RWPE2 (cell line): Measurements from ENCODE around the gene LENG9.

Source experiments
- ATAC-seq: fragments of 200-7000 bp; cut with Tn5 transposase; 3 replicates; pipeline ENCODE4 v1.9.1; 2021; ENCODE audit warnings: low read depth
- DNase-seq: peaks from one replicate; pipeline ENCODE4 v3.0.0-alpha.2; 2020; ENCODE audit warnings: low spot score
- H3K27ac ChIP-seq: fragments of 450-650 bp; 2 replicates; pipeline ENCODE4 v1.5.1; 2017; ENCODE audit warnings: mild to moderate bottlenecking; ENCODE audit not compliant: poor library complexity, severe bottlenecking
- H3K27me3 ChIP-seq: fragments of 250-450 bp; sonication (Bioruptor Pico); 2 replicates; pipeline ENCODE4 v1.5.1; 2021; ENCODE audit warnings: mild to moderate bottlenecking, moderate library complexity; ENCODE audit not compliant: insufficient read depth, poor library complexity, severe bottlenecking
- H3K36me3 ChIP-seq: fragments of 250-450 bp; sonication (Bioruptor Pico); 2 replicates; pipeline ENCODE4 v1.5.1; 2020; ENCODE audit warnings: low read depth, mild to moderate bottlenecking, moderate library complexity
- H3K4me1 ChIP-seq: fragments of 250-450 bp; sonication (Bioruptor Pico); 2 replicates; pipeline ENCODE4 v1.5.1; 2021; ENCODE audit warnings: mild to moderate bottlenecking, moderate library complexity; ENCODE audit not compliant: insufficient read depth, poor library complexity, severe bottlenecking
- H3K4me3 ChIP-seq: fragments of 250-450 bp; sonication (Bioruptor Pico); 2 replicates; pipeline ENCODE4 v1.5.1; 2021; ENCODE audit warnings: mild to moderate bottlenecking, moderate library complexity; ENCODE audit not compliant: severe bottlenecking
- H3K9me3 ChIP-seq: fragments of 250-450 bp; sonication (Bioruptor Pico); 2 replicates; pipeline ENCODE4 v1.5.1; 2021; ENCODE audit warnings: mild to moderate bottlenecking, moderate library complexity; ENCODE audit not compliant: severe bottlenecking
- CTCF ChIP-seq: fragments of 450-650 bp; IDR thresholded peaks from one replicate; pipeline ENCODE4 v1.5.1; 2017; ENCODE audit warnings: mild to moderate bottlenecking, moderate library complexity; ENCODE audit not compliant: poor library complexity, severe bottlenecking

LENG9 gene

DNA sequence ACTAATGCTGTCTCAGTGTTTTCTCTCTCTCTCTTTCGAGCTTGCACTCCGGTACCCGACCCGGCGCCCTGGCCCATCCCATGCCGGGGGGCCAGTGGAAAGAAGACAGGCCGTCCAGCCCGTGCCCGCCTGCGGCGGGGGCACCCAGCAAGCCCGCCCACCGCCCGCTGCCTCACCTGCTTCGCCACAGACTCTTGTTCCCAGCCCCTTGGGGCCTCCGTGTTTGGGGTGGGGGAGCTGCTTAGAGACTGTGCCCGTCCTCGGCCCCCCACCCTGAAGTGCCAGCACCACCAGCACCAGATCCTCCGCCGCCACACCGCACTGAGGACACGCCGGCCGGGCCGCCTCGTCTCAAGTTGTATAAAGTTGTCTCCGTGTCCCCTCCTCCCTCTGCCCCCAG lies 2.4 kb downstream of the LENG9 start:
- Histone ChIP-seq H3K27ac (no peak overlapping the region), H3K36me3 (peaks cover 47% of the 10 kb centered on the region), H3K4me3 (no peak overlapping the region), H3K27me3 (no peaks in the 10 kb centered on the region), H3K9me3 (no peaks in the 10 kb centered on the region), H3K4me1 (no peaks in the 10 kb centered on the region)
- ATAC-seq (no peak), DNase-seq (no peak)
- no peak for TF ChIP-seq CTCF

GRCh38 chr19:54460230-54461005 lies 3.2 kb downstream of the LENG9 start:
- H3K27me3 ChIP-seq: no peaks in the 10 kb centered on the region
- no peak overlapping the region for H3K27ac ChIP-seq
- no peak for TF ChIP-seq CTCF
- no peak overlapping the region for H3K4me3 ChIP-seq
- no peaks in the 10 kb centered on the region for H3K4me1 ChIP-seq
- H3K9me3 ChIP-seq: no peaks in the 10 kb centered on the region
- ATAC-seq (no peak), DNase-seq (no peak)
- peaks cover 54% of the 10 kb centered on the region for H3K36me3 ChIP-seq

DNA sequence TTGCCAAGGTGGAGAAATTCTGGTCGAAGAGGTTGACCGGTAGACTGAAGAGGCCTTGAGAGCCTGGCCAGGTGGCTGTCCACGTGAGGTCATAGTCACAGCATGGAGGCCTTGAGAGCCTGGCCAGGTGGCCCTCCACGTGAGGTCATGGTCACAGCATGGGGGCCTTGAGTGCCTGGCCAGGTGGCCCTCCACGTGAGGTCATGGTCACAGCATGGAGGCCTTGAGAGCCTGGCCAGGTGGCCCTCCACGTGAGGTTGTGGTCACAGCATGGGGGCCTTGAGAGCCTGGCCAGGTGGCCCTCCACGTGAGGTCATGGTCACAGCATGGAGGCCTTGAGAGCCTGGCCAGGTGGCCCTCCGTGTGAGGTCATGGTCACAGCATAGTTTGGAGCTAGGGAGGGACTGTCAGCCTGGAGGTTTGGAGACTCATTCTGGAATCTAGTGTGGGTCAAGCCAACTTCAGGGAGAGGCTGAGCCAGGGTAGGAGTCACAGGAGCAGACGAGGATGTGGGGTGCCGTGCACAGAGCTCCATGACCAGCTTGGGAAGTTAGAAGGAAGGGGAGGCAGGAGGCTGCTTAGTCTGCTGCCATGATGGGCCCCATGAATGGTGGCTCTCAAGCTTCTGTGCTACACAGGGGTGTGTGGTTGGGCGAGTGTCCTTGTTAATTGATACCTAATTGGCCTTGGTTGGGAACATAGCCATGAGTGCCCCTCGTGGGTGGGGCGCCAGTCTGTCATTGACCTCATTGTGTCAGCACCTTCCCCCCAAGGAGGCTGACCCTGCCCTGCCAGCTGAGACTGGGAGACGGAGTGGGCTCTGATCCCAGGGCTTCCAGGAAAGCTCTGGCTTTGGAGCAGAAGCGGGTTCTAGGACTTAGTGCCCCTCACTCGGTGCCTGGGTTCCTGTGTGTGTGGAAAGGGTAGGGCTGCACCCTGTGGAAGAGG lies 4.0 kb downstream of the LENG9 start:
- H3K27me3 ChIP-seq: no peaks in the 10 kb centered on the region
- no peak overlapping the region for H3K4me3 ChIP-seq
- H3K4me1 ChIP-seq: no peaks in the 10 kb centered on the region
- DNase-seq (no peak), ATAC-seq (no peak)
- no peaks in the 10 kb centered on the region for H3K9me3 ChIP-seq
- no peak overlapping the region for H3K27ac ChIP-seq
- H3K36me3 ChIP-seq: peaks cover 63% of the 10 kb centered on the region
- no peak for TF ChIP-seq CTCF

- H3K27me3 ChIP-seq: no peaks in the 10 kb centered on the region
- TF ChIP-seq CTCF: no peak
- H3K4me3 ChIP-seq: no peak overlapping the region
- DNase-seq: no peak
- H3K36me3 ChIP-seq: peaks cover 71% of the 10 kb centered on the region
- no peak overlapping the region for H3K27ac ChIP-seq
- no peaks in the 10 kb centered on the region for H3K9me3 ChIP-seq
- H3K4me1 ChIP-seq: no peaks in the 10 kb centered on the region
- no peak for ATAC-seq
Measured at GRCh38 chr19:54458648-54459281, 4.8 kb downstream of the LENG9 start.
